ENCODE data around the gene SEMA3E.

Gene SEMA3E

GRCh38 chr7:83677180-83677866 lies 28.4 kb upstream of the SEMA3E start (continued):
- TF ChIP-seq ZNF354C (tag by site-specific recombination; IDR thresholded peaks at IDR 0.05; ENCODE audit: borderline replicate concordance, low read depth) (no peak), ZNF133 (tag by site-specific recombination; IDR thresholded peaks at IDR 0.05) (no peak), ZNF121 (tag by site-specific recombination; IDR thresholded peaks at IDR 0.05) (no peak), ZNF585B (tag by site-specific recombination; IDR thresholded peaks at IDR 0.05) (no peak), PRDM10 (tag by site-specific recombination; IDR thresholded peaks at IDR 0.05) (peak; percentile 89), ZSCAN23 (tag by site-specific recombination; IDR thresholded peaks at IDR 0.05) (peak; percentile 21; the same call in 1 of the 2 replicates), ZFP37 (tag by site-specific recombination; IDR thresholded peaks at IDR 0.05) (0 out of 2 replicates have a peak, but pooled peaks have one; percentile 39), TRIM28 (IDR thresholded peaks at IDR 0.05; ENCODE audit: borderline replicate concordance, low read length) (peak; percentile 83; the same call in 1 of the 2 replicates), ZNF366 (tag by site-specific recombination; conservative IDR thresholded peaks at IDR 0.05) (peak; percentile 81), ZNF169 (tag by site-specific recombination; IDR thresholded peaks at IDR 0.05) (no peak), ZBTB6 (tag by site-specific recombination; IDR thresholded peaks at IDR 0.05) (peak; percentile 90), ZBTB7A (tag by site-specific recombination; IDR thresholded peaks at IDR 0.05; ENCODE audit: low read depth) (no peak), ZBTB48 (tag by site-specific recombination; IDR thresholded peaks at IDR 0.05) (peak; percentile 60; the same call in 1 of the 2 replicates), SETDB1 (IDR thresholded peaks at IDR 0.05; ENCODE audit: insufficient read length, low read length) (no peak), ZBTB8A (tag by site-specific recombination; IDR thresholded peaks at IDR 0.05) (no peak), ZNF837 (tag by site-specific recombination; IDR thresholded peaks at IDR 0.05) (no peak), ZNF426 (tag by site-specific recombination; IDR thresholded peaks at IDR 0.05) (no peak), ZNF785 (tag by site-specific recombination; IDR thresholded peaks at IDR 0.05) (no peak), ZNF776 (tag by site-specific recombination; IDR thresholded peaks at IDR 0.05; ENCODE audit: borderline replicate concordance) (no peak), ZFP69B (tag by site-specific recombination; IDR thresholded peaks at IDR 0.05) (peak; percentile 52; the same call in 1 of the 2 replicates), SP7 (tag by site-specific recombination; IDR thresholded peaks at IDR 0.05) (peak; percentile 92), ZSCAN16 (tag by site-specific recombination; IDR thresholded peaks at IDR 0.05) (no peak), ZNF561 (tag by site-specific recombination; IDR thresholded peaks at IDR 0.05; ENCODE audit: borderline replicate concordance) (peak; percentile 57; the same call in 1 of the 2 replicates), ZNF701 (tag by site-specific recombination; IDR thresholded peaks at IDR 0.05) (no peak), OSR2 (tag by site-specific recombination; IDR thresholded peaks at IDR 0.05) (peak; percentile 64), ZNF221 (tag by site-specific recombination; IDR thresholded peaks at IDR 0.05; ENCODE audit: borderline replicate concordance) (no peak), ZIC2 (tag by site-specific recombination; IDR thresholded peaks at IDR 0.05) (peak; percentile 54; the same call in 1 of the 2 replicates), KLF8 (tag by site-specific recombination; IDR thresholded peaks at IDR 0.05) (peak; percentile 81), ZNF629 (tag by site-specific recombination; IDR thresholded peaks at IDR 0.05) (peak; percentile 86), TSHZ1 (tag by site-specific recombination; IDR thresholded peaks at IDR 0.05; ENCODE audit: borderline replicate concordance) (peak; percentile 69; the same call in 1 of the 2 replicates), ZFHX2 (tag by site-specific recombination; conservative IDR thresholded peaks at IDR 0.05) (no peak), ZNF596 (tag by site-specific recombination; IDR thresholded peaks at IDR 0.05) (no peak), SP2 (tag by site-specific recombination; IDR thresholded peaks at IDR 0.05) (0 out of 2 replicates have a peak, but pooled peaks have one; percentile 13), ZBTB1 (tag by site-specific recombination; IDR thresholded peaks at IDR 0.05) (no peak), KLF9 (tag by site-specific recombination; IDR thresholded peaks at IDR 0.05; ENCODE audit: low read depth) (no peak)
